HG03064 (cell line): ENCODE results near the gene KIF16B.

Experiments
- ATAC-seq: cut with Tn5 transposase; IDR thresholded peaks from one replicate; pipeline ENCODE4 v1.9.1; 2021; ENCODE audit warnings: low read depth; ENCODE audit not compliant: unreplicated experiment

The KIF16B gene

GRCh38 chr20:16486532-16486931 lies 86.7 kb downstream of the KIF16B start:
- ATAC-seq = no peak

GRCh38 chr20:16485401-16485800 lies 87.8 kb downstream of the KIF16B start:
- ATAC-seq = no peak

- no peak for ATAC-seq
These were observed 90.2 kb downstream of the KIF16B start for GRCh38 chr20:16483024-16483423.

DNA sequence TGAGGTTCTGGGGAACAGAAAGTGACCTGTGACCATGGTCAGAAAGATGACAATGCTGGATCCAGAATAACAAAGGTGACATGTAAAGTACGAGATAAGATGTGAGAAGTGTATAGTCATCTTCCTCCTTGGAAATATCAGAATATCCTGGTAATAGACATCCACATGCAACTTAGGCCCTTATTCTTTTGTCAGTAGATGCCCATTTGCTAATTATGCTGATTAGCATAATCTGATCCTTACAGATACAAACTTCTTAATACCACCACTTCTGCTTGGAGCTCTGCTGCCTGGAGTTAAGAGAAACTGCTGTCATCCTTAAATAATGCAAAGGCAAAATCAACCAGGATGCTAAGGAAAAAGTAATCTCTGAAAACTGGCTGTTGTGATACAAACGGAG lies 91.3 kb downstream of the KIF16B start:
- ATAC-seq = no peak

GRCh38 chr20:16479666-16480065 lies 93.6 kb downstream of the KIF16B start:
- ATAC-seq = no peak

DNA sequence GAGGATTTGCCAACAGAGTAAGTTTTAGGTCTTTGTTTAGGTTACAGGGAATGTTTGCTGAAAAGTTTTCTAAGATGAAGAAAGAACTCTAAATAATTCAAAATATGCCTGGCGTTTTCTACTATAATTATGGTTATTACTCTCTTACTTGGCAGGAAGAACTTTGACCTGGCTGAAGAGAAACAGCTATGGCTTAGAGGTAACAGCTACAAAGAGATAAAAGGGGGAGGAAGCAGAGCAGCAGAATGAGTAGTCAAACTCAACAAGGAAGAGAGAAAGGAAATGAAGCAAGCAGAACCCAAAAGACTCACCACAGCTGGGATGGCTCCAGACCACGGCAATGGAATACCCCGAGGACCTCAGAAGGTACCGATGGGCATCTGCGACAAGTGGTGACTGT lies 95.6 kb downstream of the KIF16B start:
- ATAC-seq = no peak

DNA sequence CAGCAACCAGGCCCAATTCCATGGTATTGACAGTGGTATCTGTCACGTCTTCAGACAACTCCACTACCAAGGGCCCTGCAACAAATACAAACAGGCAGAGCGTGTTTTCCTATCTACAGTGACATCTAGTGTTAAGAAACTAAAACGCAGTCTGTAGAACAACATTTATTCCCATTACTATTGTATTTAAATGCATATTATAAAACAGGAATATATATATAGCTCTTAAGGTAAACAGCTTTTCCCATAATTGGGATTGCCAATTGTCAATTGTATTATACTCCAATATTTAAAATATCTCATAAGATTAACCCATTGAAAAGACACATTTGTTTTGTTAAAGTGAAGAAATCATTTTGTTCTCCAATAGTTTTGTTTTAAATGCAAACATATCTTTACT lies 97.2 kb downstream of the KIF16B start:
- no peak for ATAC-seq

DNA sequence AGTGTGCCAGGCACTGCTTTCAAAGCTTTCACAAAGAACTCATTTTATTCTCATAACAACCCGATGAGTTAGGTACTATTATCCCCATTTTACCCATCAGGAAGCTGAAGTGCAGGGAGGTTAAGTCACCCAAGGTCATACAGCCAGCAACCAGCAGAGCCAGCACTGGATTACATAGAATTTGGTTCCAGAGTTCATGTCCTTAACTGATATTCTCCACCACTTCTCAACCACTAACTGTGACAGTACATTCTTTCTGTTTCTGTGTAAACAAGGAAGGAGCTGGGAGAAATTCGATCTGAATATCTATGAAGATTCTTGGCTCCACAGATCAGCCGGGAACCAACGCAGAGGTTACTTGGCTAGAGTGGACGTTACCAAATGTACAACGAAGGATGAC lies 98.0 kb downstream of the KIF16B start:
- ATAC-seq = no peak

GRCh38 chr20:16474363-16474762 lies 98.9 kb downstream of the KIF16B start:
- ATAC-seq = no peak

DNA sequence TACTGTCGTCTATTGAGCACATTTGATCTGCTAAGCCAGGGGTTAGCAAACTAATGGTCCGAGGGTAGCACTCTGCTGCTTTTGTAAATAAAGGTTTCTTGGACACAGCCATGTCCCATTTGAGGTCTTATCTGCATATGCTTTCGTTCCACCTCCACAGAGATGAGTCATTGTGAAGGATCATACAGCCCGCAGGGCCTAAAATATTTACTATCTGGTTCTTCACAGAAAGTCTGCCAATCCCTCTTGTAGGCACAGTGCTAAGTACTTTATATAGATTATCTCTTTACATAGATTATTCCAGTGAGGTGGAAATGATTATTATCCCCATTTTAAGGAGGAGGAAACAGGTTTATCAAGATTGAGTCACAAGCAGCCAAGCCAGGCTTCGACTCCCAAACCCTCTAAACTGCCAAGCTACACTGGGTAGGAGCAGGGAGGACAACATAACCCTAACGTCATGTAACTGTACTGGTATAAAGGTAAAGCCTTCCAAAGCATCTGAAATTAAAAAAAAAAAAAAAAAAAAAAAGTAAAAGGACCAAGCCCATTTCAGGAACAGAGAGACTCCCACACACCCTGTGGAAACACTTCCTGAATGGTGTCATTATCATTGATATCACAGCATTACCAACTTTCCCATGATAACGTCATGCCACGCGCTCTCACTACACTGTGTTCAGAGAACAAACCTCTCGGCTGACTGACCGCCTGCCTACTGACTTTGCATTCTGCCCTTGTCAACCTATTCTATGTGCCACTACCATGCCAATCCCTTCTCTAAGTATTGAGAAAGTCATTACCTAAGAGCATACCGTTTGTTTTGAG lies 101.0 kb downstream of the KIF16B start:
- no peak for ATAC-seq

GRCh38 chr20:16469395-16469905 lies 103.8 kb downstream of the KIF16B start:
- ATAC-seq = no peak

- no peak for ATAC-seq
These were observed 110.5 kb downstream of the KIF16B start for GRCh38 chr20:16462711-16463110.

DNA sequence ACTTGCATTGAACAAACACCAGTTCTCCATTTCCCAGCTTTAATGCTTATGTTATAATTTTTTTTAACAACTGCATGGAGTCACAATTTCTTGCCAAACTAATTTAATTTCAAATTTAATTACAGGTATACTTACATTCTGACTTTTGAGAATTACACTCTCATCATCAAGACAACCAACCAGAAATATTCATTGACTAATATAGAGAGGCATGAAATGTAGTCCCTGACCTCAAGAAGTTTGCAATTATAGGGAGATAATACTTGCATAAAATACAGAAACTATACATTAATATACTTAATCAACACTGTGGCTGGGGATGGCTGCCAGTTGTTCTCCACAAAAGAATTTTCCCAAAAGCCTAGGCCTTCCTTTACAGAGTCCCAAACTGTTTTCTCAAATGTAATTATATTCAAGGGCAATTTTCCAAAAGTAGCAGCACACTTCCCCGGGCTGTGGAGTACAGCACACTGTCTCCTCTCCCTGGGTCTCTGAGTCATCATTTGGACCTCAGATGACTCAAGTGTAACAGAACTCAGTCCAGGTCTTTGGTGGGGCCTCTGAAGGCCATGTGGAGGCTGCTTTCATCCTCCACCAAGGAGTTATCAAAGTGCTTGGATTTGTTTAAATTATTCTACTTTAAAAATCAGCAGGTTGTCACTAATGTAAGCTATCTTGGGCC lies 114.1 kb downstream of the KIF16B start:
- ATAC-seq = no peak

- no peak for ATAC-seq
These were observed 115.7 kb downstream of the KIF16B start for GRCh38 chr20:16457514-16457913.

GRCh38 chr20:16455324-16455723 lies 117.9 kb downstream of the KIF16B start:
- ATAC-seq = no peak

- ATAC-seq = no peak
These were observed 121.3 kb downstream of the KIF16B start for GRCh38 chr20:16451982-16452381.

- no peak for ATAC-seq
These were observed 122.2 kb downstream of the KIF16B start for GRCh38 chr20:16451001-16451400.

DNA sequence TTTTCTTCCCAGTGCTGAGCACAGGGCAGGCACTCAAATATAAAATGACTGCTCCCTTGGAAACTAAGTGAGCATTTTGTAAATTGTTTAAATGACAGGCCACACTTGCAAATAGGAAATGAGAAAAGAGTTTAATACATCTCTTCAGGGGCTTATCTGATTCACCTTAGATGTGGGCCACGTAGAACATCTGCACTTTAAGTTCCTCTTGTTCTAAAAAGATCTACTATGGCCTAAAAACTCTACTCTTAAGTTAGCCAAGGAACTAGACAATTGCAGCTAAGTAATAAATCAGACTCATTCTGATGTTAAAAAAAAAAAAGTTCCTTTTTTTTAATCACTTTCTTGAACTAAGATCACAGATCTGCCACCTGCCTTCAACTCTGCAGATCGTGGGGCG lies 126.3 kb downstream of the KIF16B start:
- ATAC-seq = no peak

GRCh38 chr20:16446246-16446645 lies 127.0 kb downstream of the KIF16B start:
- no peak for ATAC-seq

GRCh38 chr20:16445482-16445881 lies 127.8 kb downstream of the KIF16B start:
- ATAC-seq = no peak

- ATAC-seq = no peak
These were observed 129.0 kb downstream of the KIF16B start for GRCh38 chr20:16444057-16444777.
